Esophagus squamous epithelium (tissue), 5 donors: ENCODE measurements around the gene BID. TPM values are rescaled to one million over a fixed set of nuclear protein-coding genes. Genes with fewer than 3 reads are reported as not detected.

ENCODE experiments used
- DNase-seq: peaks from one replicate; lab custom pipeline; 2025; lab: John Stamatoyannopoulos, UW
- H3K27ac ChIP-seq, 4 donors: fragments of 200-600 bp; sonication (generic); one replicate each; pipeline ENCODE4 v1.5.1; 2016 to 2019; ENCODE audit warnings: mild to moderate bottlenecking in 1 of 4
- H3K27me3 ChIP-seq, 4 donors: fragments of 200-600 bp; sonication (generic); 1 replicate in 3 of 4; 2 replicates in 1 of 4; pipeline versions ENCODE4 v1.5.1 to v1.6.0; 2017 to 2021; ENCODE audit warnings: antibody characterized with exemption in 1 of 4
- H3K36me3 ChIP-seq, 3 donors: fragments of 200-600 bp; sonication (generic); one replicate each; pipeline ENCODE4 v1.5.1; 2016 to 2019
- H3K4me1 ChIP-seq, 3 donors: fragments of 200-600 bp; sonication (generic); one replicate each; pipeline ENCODE4 v1.5.1; 2017 to 2019
- H3K4me3 ChIP-seq, 4 donors: fragments of 200-600 bp; sonication (generic); 1 replicate in 3 of 4; 2 replicates in 1 of 4; pipeline ENCODE4 v1.5.1; 2016 to 2019; ENCODE audit warnings: mild to moderate bottlenecking in 2 of 4, moderate library complexity in 1 of 4
- H3K9me3 ChIP-seq, 3 donors: fragments of 200-600 bp; sonication (generic); one replicate each; pipeline ENCODE4 v1.5.1; 2016 to 2019
- CTCF ChIP-seq, 6 experiments: fragments of 450-650 bp in 4 of 6; fragments of 200-600 bp in 2 of 6; sonication (generic) in 2 of 6; IDR thresholded peaks; one replicate each; pipeline ENCODE4 v1.5.1; 2016 to 2019; ENCODE audit warnings: antibody characterized with exemption in 6 of 6, mild to moderate bottlenecking in 4 of 6, moderate library complexity in 4 of 6
- POLR2A ChIP-seq, 4 donors: fragments of 450-650 bp; IDR thresholded peaks; one replicate each; pipeline ENCODE4 v1.6.1; 2017; ENCODE audit warnings: antibody characterized with exemption in 4 of 4, mild to moderate bottlenecking in 4 of 4, moderate library complexity in 3 of 4
- WGBS, 2 donors: methylation state at CpG; one replicate each; pipeline ENCODE4 v1.1.5; 2018; 5-methylcytosine and 5-hydroxymethylcytosine counted together
- intact Hi-C: fragments of 100-400 bp; cut with DNase I; formaldehyde crosslinking; loops from one replicate; pipeline ENCODE4 v1.15.0; 2022
- total RNA-seq, 4 donors: library from RNA; depleted of rRNA; stranded (reverse); fragments of >200 nt; gene quantifications; one replicate each; pipeline ENCODE4 v1.1.0, GENCODE V29; 2016
- donor health status: DM: yes; HTN: yes; CAD: no.

Gene BID
- total RNA-seq, 4 donors from 2014 or later, result 10.6 to 32.9 (median 22.7) TPM

DNA sequence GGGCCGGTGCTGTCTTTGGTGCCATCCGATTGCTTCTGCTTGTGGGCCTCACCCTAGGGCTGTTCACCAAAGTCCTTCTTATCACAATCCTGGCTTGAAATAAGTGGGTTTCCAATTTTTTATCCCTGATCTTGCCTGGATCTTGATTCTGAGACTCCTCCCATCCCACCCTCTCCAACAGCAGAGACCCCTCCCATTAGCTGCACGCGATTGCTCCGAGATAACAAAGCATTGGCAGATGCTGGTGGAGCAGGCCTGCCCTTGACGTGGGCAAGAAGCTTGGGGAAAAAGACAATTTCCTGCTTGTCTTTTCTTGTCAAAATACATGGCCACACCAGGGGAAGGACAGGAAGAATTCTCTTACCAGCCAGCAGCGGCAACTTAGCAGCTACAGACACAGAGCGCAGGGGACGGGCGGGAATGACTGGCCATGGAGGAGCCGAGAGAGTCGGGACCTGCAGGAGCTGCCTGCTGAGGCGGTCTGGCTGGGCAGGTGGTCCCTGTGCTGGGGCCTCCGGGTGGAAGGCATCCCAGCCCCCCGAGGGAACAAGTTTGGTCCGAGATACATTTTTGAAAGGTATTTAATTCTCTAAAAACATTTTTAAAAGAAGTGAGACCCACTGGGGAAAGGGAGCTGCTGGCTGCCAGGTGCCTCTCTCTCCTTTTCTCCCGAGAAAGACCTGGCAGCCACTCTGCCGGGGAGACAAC, 9.7 kb upstream of the BID start:
- WGBS, 2 donors, result 62 to 67% methylated on average over 16 of the region's 18 CpGs
- intact Hi-C loops, result no loop called here
- TF ChIP-seq POLR2A (IDR thresholded peaks at IDR 0.05) (no peak), CTCF (IDR thresholded peaks at IDR 0.05) (no peak)
- no peak overlapping the region for H3K4me3 ChIP-seq
- peaks cover 0 to 6% (median 0%) of the 10 kb centered on the region in 4 donors for H3K27me3 ChIP-seq
- DNase-seq, result no peak
- H3K36me3 ChIP-seq, result peaks cover 0 to 11% (median 2%) of the 10 kb centered on the region in 3 donors
- no peak overlapping the region for H3K27ac ChIP-seq
- H3K9me3 ChIP-seq, result no peaks in the 10 kb centered on the region
- peaks cover 22 to 60% (median 34%) of the 10 kb centered on the region in 3 donors for H3K4me1 ChIP-seq

- intact Hi-C loops, result no loop called here
- no peak for TF ChIP-seq POLR2A (IDR thresholded peaks at IDR 0.05)
- Histone ChIP-seq H3K9me3 (no peaks in the 10 kb centered on the region), H3K4me1 (peaks cover 22 to 60% (median 34%) of the 10 kb centered on the region in 3 donors), H3K4me3 (no peak overlapping the region), H3K27ac (no peak overlapping the region), H3K36me3 (peaks cover 0 to 5% (median 0%) of the 10 kb centered on the region in 3 donors), H3K27me3 (peaks cover 0 to 6% (median 0%) of the 10 kb centered on the region in 4 donors)
- no peak for DNase-seq
- WGBS, 2 donors, result 35 to 40% methylated on average over 7 to 8 of the region's 9 CpGs
Measured at GRCh38 chr22:17783312-17783711, 9.0 kb upstream of the BID start.

- Histone ChIP-seq H3K4me3 (no peak overlapping the region), H3K4me1 (peaks cover 22 to 56% (median 34%) of the 10 kb centered on the region in 3 donors), H3K36me3 (no peaks in the 10 kb centered on the region), H3K27me3 (peaks cover 0 to 6% (median 0%) of the 10 kb centered on the region in 4 donors), H3K9me3 (no peaks in the 10 kb centered on the region), H3K27ac (no peak overlapping the region)
- no peak for DNase-seq
- intact Hi-C loops, result no loop called here
- WGBS, 2 donors, result 70 to 74% methylated on average over 4 to 9 of the region's 13 CpGs
- no peak for TF ChIP-seq POLR2A (IDR thresholded peaks at IDR 0.05)
Measured at GRCh38 chr22:17782621-17783020, 8.4 kb upstream of the BID start.

DNA sequence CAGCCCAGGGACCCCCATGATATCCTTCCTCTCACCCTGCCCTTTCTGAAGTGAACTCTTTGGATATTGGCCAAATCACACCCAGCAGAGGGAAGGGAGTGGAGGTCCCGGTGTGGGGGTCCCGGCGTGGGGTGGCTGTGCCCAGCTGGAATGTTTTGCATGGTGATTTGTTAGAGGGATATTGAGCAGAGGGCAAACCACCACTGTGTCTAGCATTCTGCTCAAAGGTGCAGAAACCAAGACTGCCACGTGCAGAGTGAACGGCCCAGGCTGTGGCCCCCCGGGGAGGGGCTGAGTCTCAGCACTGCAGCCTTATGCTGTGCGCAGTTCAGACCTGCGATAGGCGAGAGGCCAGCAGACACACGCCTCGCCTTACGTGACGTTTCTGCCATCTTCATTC, 7.9 kb upstream of the BID start:
- H3K4me3 ChIP-seq, result no peak overlapping the region
- 78 to 89% methylated on average over 10 of the region's 13 CpGs for WGBS, 2 donors
- H3K27ac ChIP-seq, result no peak overlapping the region
- intact Hi-C loops, result no loop called here
- H3K36me3 ChIP-seq, result no peaks in the 10 kb centered on the region
- peaks cover 21 to 51% (median 31%) of the 10 kb centered on the region in 3 donors for H3K4me1 ChIP-seq
- H3K9me3 ChIP-seq, result no peaks in the 10 kb centered on the region
- peaks cover 0 to 6% (median 0%) of the 10 kb centered on the region in 4 donors for H3K27me3 ChIP-seq
- DNase-seq, result no peak
- TF ChIP-seq CTCF (IDR thresholded peaks at IDR 0.05) (no peak), POLR2A (IDR thresholded peaks at IDR 0.05) (no peak)

DNA sequence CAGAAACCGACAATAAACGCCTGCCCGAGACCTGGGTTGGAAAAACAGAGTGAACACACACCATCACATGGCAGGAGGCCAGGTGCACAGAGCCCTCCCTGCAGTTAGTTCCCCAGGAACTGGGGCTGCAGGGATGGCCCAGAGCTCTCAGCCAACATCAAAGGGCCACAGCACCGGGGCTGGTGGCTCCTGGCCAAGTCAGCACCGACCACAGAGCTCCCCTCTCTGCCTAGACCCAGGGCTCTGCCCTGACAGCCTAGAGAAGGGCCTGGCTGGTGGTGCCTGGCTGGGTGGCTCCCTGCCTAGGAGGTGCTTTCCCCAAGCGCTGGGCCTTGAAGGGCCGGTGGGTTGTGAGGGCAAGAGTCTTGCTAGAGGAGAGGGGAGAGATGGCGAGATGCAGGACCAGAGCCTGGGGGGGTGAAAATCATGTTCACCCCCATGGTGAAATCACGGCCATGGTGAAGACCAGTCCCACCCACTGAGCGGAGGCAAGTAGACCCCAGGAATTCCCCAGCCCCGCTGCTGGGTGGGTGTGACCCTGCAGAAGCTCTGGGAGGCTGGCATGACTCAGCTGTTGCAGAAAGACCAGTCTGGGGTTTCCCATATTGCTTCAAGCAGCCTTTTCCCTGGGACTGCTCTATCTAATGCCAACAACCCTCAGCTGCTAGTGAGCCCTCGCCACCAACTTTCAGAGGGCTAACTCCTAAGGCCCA, 7.2 kb upstream of the BID start:
- H3K9me3 ChIP-seq, result no peaks in the 10 kb centered on the region
- DNase-seq, result no peak
- TF ChIP-seq POLR2A (IDR thresholded peaks at IDR 0.05), result no peak
- TF ChIP-seq CTCF (IDR thresholded peaks at IDR 0.05), result no peak
- H3K4me3 ChIP-seq, result no peak overlapping the region
- peaks cover 14 to 44% (median 24%) of the 10 kb centered on the region in 3 donors for H3K4me1 ChIP-seq
- WGBS, 2 donors, result 16 to 24% methylated on average over 4 to 5 of the region's 12 CpGs
- H3K27ac ChIP-seq, result peak overlapping the region in 1 of 4 donors; percentile 35
- peaks cover 0 to 6% (median 0%) of the 10 kb centered on the region in 4 donors for H3K27me3 ChIP-seq
- intact Hi-C loops, result no loop called here
- H3K36me3 ChIP-seq, result no peaks in the 10 kb centered on the region
